GM06990 (cell line): ENCODE data around the gene CKAP2L.

Source experiments
- DNase-seq: peaks from one replicate; pipeline ENCODE4 v3.0.0-alpha.2; 2011; ENCODE audit not compliant: insufficient read length; ENCODE audit errors: extremely low read depth
- H3K27me3 ChIP-seq: replicated peaks from 2 replicates; pipeline ENCODE4 v1.6.0; 2011; ENCODE audit warnings: low read length; ENCODE audit not compliant: control insufficient read depth, insufficient read depth
- H3K36me3 ChIP-seq: 2 replicates; pipeline ENCODE4 v1.5.1; 2011; ENCODE audit warnings: low read length; ENCODE audit not compliant: control insufficient read depth, insufficient read depth
- H3K4me3 ChIP-seq: replicated peaks from 2 replicates; pipeline ENCODE4 v1.5.1; 2011; ENCODE audit warnings: low read depth, mild to moderate bottlenecking, control low read depth, low read length
- CTCF ChIP-seq: IDR thresholded peaks from 2 replicates; pipeline ENCODE4 v1.5.1; 2011; ENCODE audit warnings: low read length, control low read depth, mild to moderate bottlenecking, inconsistent platforms; ENCODE audit not compliant: insufficient read depth, poor library complexity, severe bottlenecking

CKAP2L gene

GRCh38 chr2:112764071-112765044, at the start of gene CKAP2L:
Gene CKAP2L (minus strand): TSS chr2:112764609. CDS start chr2:112764598, 11 bp downstream.
- no peaks in the 10 kb centered on the region for H3K36me3 ChIP-seq
- peak; percentile 95 for DNase-seq
- H3K27me3 ChIP-seq: no peaks in the 10 kb centered on the region
- TF ChIP-seq CTCF: no peak
- peak within 1 kb of the TSS; percentile 92 for H3K4me3 ChIP-seq

- Histone ChIP-seq H3K36me3 (no peaks in the 10 kb centered on the region), H3K27me3 (no peaks in the 10 kb centered on the region), H3K4me3 (no peak overlapping the region)
- no peak for DNase-seq
- TF ChIP-seq CTCF: no peak
Measured at GRCh38 chr2:112813280-112813966, 49.0 kb upstream of the CKAP2L start.

GRCh38 chr2:112812318-112813267, 48.2 kb upstream of the CKAP2L start:
- H3K27me3 ChIP-seq: no peaks in the 10 kb centered on the region
- DNase-seq: no peak

GRCh38 chr2:112811841-112812306, 47.5 kb upstream of the CKAP2L start:
- no peak for DNase-seq
- H3K36me3 ChIP-seq: no peaks in the 10 kb centered on the region
- no peak for TF ChIP-seq CTCF
- H3K4me3 ChIP-seq: no peak overlapping the region
- H3K27me3 ChIP-seq: no peaks in the 10 kb centered on the region

More at GRCh38 chr2:112812318-112813267, 48.2 kb upstream of the CKAP2L start:
- TF ChIP-seq CTCF: no peak
- Histone ChIP-seq H3K36me3 (no peaks in the 10 kb centered on the region), H3K4me3 (no peak overlapping the region)

GRCh38 chr2:112811276-112811831, 46.9 kb upstream of the CKAP2L start:
- H3K36me3 ChIP-seq: no peaks in the 10 kb centered on the region

More at GRCh38 chr2:112811276-112811831, 46.9 kb upstream of the CKAP2L start:
- TF ChIP-seq CTCF: no peak
- DNase-seq: no peak
- Histone ChIP-seq H3K4me3 (no peak overlapping the region), H3K27me3 (no peaks in the 10 kb centered on the region)
